Activated CD4-positive, alpha-beta T cell treated with anti-CD3 and anti-CD28 coated beads, Interleukin-2, Interleukin-6, amounts not matched to agents 100 ng/mL and 50 ng/mL, durations not matched to agents 16 hours and 8 hours (primary cell): Measurements from ENCODE around the gene SLC13A2.
"Not testable (repeated sequence)": the region's sequence is repeated elsewhere in the genome, so short reads cannot be mapped to it uniquely, and the experiment has no call there.

Experiments used
- DNase-seq: peaks from one replicate; pipeline ENCODE4 v3.0.0-alpha.2; 2020

The SLC13A2 gene

DNA sequence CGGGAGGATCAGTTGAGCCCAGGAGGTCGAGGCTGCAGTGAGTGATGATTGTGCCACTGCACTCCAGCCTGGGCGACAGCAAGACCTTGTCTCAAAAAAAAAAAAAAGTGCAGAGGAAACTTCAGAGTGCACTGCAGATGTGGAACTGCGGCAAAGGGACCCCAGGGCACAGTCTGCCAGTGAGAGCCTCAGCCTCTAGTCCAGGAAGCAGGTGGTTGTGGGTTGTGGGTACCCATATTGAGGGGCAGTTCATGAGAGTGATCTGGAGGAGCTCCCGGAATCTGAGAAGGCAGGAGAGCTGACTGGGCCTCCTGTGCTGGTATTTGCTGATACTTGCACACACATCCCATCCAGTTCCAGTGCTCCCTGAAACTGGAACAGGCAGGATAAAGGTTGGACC is 45.8 kb downstream of the SLC13A2 start:
- no peak for DNase-seq

GRCh38 chr17:28520687-28521086 is 47.2 kb downstream of the SLC13A2 start:
- DNase-seq = no peak

GRCh38 chr17:28521311-28522085 is 48.1 kb downstream of the SLC13A2 start:
- no peak for DNase-seq

DNA sequence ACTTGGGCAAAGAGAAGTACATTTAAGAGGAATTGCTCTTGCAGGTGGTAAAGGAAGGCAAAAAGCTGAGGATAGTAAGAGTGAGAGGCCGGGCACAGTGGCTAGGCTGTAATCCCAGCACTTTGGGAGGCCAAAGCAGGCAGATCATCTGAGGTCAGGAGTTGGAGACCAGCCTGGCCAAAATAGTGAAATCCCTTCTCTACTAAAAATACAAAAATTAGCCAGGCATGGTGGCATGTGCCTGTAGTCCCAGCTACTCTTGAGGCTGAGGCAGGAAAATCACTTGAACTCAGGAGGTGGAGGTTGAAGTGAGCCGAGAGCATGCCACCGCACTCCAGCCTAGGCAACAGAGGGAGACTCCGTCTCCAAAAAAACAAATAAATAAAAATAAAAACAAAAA is 48.8 kb downstream of the SLC13A2 start:
- not testable (repeated sequence) for DNase-seq

- DNase-seq = no peak
Observed at GRCh38 chr17:28523186-28523585, 49.7 kb downstream of the SLC13A2 start.

- no peak for DNase-seq
Observed at GRCh38 chr17:28523876-28524275, 50.4 kb downstream of the SLC13A2 start.

DNA sequence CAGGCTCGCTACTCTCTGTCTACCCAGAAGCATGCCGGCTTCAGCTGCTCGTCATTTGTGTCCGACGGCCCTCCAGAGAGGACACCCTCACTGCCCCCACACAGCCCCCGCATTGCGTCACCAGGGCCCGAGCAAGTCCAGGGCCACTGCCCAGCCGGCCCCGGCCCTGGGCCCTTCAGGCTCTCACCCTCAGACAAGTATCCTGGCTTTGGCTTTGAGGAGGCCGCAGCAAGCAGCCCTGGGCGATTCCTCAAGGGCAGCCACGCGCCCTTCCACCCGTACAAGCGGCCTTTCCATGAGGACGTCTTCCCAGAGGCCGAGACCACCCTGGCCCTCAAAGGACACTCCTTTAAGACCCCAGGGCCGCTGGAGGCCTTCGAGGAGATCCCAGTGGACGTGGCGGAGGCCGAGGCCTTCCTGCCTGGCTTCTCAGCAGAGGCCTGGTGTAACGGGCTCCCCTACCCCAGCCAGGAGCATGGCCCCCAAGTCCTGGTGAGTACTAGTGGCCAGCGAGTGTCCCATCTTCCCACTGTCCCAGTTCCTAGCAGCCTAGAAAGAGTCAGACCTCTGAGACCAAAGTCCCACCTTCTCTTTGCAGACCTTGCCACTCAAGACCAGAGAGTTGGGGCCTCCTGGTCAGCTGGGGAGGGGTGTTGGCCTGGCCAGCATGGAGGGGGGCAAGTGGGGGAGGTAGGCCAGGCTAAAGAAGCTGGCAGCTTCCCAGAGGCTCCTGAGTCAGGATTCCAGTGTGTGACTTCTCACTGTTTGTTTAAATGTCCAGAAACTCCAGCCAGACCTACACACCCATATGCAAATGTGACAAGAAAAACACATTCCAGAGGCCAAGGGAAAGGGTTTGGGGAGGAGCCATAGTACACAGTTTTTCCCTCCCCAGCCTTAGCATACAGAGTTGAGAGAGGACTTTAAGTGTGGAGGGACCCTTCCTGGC is 51.3 kb downstream of the SLC13A2 start:
- no peak for DNase-seq

- no peak for DNase-seq
Observed at GRCh38 chr17:28526381-28526780, 52.9 kb downstream of the SLC13A2 start.

DNA sequence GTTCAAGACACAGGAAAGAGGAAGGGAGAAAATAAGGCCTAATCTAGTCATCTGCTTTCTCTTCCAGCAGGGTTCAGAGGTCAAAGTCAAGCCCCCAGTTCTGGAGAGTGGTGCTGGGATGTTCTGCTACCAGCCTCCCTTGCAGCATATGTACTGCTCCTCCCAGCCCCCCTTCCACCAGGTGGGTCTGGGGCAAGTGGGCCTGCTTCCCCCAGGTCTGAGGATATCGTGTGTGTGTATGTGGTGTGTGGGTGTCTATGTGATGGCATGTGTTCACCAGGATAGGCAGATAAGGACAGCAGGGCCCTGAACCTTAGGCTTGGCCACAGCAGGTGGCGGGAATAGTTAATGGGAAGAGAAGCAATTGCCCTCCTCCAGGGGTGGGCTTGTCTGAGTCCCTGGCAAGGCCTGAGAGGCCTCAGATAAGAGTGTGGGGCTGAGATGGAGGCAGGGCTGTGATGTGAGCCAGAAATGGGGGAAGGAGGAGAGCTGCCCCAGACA is 53.8 kb downstream of the SLC13A2 start:
- no peak for DNase-seq

DNA sequence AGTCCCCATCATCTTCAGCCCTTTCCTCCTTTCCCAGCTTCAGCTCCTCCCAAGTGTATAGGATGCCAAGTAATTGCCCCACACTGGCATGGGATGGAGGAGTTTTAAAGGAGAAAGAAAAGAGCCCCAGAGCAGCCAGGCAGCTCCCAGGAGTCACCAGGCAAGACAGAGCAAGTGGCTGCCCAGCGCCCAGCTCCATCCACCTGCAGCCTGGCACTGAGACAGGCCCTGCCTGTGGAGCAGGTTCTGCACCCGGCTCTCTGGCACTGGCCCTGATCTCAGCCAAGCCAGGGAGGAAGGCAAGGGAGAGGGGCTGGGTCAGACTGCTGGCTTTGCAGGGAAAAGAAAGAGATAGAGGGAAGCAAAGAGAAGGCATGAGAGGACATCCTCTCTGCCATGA is 54.4 kb downstream of the SLC13A2 start:
- no peak for DNase-seq

DNA sequence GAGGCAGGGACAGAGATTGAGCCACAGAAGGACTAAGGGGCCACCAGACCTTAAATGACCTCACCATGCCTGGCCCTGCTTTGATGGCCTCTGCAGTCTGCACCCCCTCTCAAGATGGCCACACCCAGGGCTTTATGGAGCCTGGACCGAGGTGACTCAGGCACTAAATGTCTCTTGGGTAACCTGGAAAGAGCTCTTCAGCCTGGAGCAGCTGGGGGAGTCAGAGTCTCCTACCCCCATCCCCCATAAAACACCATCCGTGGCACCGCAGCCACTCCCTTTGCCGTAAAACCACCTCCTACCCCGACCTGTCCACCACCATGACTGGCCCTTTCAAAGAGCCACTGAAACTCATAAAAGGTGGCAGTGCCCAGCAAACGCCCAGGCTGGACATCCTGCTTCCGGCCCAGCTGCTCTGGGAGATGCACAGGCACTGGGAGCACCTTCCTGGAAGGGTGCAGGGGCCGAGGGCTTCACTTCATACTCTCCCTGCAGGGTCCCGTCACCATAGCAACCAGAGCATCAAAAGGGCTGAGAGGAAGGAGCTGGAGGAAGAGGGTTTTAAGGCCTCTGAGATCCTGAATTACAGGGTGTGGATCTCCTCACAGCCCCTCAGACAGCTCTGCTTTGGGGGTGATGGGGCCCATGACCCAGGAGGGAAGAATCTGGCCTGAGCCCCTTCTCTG is 55.0 kb downstream of the SLC13A2 start:
- no peak for DNase-seq

DNA sequence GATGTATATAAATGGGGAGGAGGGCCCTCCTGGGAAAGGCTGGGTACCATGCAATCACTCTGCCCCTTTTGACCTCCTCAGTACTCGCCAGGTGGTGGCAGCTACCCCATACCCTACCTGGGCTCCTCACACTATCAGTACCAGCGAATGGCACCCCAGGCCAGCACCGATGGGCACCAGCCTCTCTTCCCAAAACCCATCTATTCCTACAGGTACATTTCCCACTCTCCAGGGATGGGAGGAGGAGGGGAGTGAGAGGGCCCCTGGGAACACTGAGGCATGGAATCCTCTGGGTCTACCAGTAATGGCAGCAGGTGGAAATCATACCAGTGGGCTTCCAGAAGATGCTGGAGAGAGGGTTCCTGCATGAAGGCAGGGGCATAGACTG is 55.6 kb downstream of the SLC13A2 start:
- DNase-seq = no peak

DNA sequence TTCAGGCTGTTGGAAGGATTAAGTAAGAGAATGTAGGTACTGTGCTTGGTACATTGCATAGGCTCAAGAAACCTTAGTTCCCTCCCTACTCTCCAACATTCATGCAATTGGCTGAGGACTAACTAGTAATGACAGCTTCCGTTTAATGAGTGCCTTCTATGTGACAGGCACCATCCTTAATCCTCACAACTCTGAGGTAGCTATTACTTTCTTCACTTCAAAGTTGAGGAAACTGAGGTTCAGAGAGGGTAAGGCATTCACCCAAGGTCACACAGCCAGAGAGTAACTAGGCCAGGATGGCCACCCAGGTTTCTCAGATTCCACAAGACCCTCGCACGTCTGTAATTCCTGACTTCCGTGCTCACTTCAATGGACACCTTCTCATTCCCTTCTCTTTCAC is 56.8 kb downstream of the SLC13A2 start:
- DNase-seq = no peak

GRCh38 chr17:28530926-28531325 is 57.5 kb downstream of the SLC13A2 start:
- DNase-seq = no peak

DNA sequence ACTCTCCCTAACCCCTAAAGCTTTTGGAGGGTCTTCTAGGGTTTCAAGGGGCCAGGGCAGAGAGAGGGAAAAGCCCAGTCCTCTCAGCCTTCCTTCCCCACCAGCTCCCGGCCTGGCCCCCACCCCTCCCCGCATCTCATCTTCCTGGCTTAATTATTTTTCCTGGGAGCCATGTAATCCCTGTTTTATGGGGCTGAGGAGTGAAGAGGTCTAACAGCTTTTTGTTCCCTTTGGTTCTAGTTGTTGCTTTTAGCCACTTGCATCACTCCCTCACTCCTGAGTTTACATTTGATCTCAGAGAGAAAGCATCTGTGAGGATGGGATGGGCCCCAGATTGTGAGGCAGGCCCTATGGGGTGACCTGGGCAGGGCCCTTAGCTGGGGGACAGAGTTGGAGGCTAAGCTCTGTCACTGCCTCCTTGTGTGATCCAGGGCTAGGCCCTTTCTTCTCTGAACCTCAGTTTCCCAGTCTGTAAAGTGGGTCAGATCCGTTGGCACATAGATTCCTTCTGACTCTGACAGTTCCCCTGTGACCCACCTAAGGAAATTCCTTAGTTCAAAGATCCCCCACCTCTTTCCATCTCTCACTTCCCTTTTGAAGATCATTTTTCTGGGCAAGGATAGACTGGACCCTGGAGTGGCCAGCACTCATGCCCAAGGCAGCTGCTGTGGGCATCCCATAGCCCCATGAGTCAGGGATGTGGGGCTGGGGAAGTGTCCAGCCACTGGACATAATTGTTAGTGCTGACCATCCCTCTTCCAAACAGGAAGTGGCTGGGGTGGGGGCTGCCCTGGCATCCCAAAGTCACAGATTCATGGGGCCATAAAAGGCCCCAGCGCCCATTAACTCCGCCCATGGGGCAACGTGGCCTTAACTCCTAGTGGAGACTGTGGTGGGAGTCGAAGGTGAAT is 58.9 kb downstream of the SLC13A2 start:
- no peak for DNase-seq

DNA sequence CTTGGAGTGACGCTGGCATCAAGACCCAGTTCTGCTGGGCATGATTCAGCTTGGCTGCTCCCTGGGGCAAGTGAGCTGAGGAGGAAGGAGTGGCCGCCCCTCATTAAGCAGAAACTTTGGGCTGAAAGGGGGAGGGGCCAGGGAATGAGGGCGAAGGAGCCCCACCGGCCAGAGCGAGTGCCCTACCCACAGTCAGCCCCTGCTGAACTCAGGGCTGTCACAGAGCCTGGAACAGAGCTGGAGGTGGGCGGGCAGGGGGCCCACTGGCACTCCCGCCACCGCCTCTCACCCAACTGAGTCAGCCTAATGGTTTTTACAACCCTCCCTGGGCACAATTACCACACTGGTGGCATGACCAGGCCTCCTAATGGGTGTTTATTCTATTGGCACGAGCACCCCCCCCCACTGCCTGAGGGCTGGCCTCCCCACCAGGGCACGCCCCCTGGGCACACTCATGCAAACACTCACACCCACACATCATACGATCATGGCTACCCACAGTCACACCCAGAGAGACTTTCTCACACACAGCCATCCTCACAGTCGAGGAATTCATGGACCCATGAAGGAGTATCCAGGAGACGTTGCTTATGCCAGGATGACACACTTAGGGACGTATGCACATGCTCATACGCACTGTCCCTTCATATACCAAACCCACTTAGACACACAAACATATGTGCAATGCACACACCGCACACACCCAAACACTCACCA is 59.8 kb downstream of the SLC13A2 start:
- DNase-seq = no peak

DNA sequence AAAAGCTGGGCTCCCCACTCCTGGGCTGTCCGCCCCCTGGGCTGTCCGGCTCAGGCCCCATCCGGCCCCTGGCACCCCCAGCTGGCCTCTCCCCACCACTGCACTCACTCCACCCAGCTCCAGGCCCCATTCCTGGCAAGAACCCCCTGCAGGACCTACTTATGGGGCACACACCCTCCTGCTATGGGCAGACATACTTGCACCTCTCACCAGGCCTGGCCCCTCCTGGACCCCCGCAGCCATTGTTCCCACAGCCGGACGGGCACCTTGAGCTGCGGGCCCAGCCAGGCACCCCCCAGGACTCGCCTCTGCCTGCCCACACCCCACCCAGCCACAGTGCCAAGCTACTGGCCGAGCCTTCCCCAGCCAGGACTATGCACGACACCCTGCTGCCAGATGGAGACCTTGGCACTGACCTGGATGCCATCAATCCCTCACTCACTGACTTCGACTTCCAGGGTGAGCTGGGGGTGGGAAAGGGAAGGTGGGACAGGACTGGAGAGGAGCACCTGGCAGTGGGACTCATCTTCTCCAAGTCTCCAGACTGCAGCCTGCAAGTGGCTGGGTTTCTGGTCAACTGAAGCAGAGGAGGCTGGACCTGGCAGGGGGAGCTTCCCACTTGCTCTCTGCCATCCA is 61.4 kb downstream of the SLC13A2 start:
- no peak for DNase-seq

GRCh38 chr17:28536532-28537218 is 63.2 kb downstream of the SLC13A2 start:
- no peak for DNase-seq

DNA sequence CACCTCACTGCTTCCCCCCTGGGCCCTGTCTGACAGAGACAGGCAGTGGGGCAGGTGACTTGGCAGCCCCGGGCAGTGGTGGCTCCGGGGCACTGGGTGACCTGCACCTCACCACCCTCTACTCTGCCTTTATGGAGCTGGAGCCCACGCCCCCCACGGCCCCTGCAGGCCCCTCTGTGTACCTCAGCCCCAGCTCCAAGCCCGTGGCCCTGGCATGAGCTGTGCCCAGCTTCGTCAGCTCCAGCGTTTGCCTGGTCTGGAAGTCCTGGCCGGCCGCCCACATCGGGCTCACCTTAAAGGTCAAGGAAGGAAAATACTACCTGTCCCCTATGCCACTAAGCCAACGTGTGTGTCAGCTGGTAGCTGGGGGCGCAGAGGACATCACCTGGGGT is 63.8 kb downstream of the SLC13A2 start:
- no peak for DNase-seq

DNA sequence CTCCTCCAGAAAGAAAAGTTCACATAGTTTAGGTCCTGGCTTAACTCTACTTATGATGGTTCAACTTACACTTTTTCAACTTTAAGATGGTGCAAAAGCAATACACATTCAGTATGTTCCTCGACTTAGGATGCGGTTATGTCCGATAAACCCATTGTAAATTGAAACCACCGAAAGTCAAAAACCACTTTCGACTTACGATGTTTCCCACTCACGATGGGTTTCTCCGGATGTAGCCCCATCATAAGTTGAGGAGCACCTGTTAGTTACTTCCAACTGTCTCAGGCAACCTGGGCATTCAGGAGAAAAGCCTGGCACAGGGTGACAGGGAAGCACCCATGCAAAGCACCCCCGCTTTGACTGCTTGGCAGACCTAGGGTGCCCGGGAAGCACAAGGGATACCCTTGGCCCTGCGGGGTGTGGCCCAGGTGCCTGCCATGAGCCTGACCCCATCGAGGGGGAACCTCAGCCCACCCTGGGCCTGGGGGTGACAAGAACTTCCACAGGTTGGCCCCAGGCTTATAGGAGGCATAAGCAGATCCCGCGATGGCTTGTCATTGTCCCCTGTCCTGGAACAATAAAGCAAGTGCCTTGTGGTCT is 65.0 kb downstream of the SLC13A2 start:
- DNase-seq = no peak
